GM21390 (cell line): Measurements from ENCODE around the gene RET.
"Not testable (repeated sequence)": the region's sequence is repeated elsewhere in the genome, so short reads cannot be mapped to it uniquely, and the experiment has no call there.

Source experiments
- ATAC-seq: cut with Tn5 transposase; IDR thresholded peaks from one replicate; pipeline ENCODE4 v1.9.1; 2021; ENCODE audit not compliant: unreplicated experiment

Gene RET

DNA sequence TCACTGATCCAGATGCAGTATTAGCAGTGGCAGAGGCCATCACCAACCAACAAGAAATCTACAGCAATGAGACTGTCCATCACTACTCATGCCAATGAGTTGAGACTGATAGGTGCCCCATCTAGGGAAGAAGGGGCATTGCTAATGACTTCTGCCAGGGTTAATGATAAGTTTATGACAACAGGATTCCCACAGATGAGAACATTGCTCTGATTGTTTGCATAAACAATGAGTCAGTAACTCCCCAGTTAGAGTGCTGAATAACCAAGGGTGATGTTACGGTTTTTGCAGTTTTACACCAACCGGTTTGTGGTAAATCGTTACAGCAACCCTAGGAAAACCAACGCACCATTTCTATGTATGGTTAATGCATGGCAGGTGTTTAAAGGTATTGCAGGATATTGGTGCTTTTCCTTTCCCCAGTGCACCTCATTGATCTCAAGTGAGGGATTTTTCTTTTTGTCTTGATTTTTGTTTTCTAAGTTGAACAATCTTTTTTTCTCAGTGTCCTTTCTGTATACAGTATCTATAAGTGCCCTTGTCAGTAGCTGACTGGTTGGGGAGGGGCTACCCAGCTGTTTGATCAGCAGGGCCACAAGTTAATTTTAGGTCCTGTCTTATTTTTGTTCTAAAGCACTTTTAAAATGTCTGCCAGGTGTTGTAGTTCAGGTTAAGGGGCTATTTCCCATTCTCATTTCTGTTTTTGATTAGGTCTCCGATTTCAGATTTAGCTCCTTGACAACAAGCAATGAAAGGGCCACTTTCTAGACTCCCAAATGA, 57.4 kb downstream of the RET start:
- ATAC-seq, result no peak

DNA sequence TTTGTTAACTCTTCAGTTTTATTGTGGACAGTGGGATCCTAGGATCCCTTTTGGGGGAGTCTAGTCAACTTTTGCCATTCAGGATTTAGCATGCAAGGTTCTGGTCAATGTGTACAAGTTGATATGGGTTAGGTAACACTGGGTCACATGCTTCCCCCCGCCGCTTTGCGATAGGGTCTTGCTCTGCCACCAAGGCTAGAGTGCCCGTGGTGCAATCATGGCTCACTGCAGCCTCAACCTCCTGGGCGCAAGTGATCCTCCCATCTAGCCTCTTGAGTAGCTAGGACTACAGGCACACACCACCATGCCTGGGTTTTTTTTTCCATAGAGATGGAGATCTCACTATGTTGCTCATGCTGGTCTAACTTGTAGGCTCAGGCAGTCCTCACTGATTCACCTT, 58.2 kb downstream of the RET start:
- no peak for ATAC-seq

- no peak for ATAC-seq
Measured at GRCh38 chr10:43135656-43136055, 58.8 kb downstream of the RET start.

- no peak for ATAC-seq
Measured at GRCh38 chr10:43136432-43136831, 59.6 kb downstream of the RET start.

- ATAC-seq, result no peak
Measured at GRCh38 chr10:43136995-43137716, 60.3 kb downstream of the RET start.

DNA sequence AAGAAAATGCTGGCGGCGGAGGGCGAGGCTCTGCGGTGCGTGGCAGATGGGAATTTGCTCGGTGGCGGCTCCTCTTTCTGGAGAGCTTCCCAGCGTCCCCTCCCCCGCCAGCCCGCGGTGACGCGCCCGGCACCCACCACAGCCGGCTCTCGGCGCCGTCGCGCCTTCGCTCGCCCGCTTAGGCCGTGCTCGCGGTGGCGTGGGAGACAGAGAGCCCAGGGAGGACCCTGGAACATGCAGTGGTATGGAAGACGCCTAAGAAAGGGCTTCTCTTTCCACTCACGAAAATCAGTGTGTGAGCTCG, 60.8 kb downstream of the RET start:
- ATAC-seq, result peak; percentile 22

DNA sequence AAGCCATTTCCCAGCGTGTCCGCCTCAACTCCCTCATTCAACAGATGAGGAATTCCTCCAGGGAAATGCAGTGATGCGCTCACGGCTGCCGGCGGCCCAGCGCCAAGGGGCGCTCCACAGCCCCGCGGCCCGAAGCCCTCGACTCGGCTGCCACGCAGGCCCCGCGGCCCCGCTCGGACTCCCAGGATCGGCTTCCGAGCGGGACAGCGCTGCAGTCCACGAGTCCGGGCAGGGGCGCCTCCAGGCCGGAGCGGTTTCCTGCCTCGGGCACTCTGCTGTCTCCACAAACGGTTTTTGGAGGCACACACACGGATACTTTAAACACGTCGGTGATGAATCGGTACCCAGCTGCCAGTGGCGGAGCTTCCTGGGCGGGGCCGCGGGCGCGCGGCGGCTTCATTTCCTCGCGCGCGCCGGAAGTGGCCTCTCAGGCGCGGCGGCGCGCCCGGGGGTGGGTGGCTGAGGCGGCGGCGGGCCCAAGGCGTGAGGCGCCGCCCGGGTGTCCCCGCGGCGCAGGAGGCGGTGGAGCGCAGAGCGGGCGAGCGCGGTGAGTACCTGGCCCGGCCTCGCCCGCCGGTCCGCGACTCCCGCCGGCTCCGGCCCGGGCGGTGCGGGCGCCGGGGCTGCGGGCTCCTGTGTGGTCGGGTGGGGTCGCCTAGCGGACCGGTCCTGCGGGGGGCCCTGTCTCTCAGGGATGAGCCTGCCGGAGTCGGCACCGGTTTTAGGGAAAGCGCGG, 61.3 kb downstream of the RET start, which contains the start of gene CSGALNACT2:
CSGALNACT2 (plus strand) TSS at position 425 of the 736 bp plus-strand sequence. CDS start 16,705 bp downstream, outside the sequence.
- ATAC-seq, result peak; percentile 57

GRCh38 chr10:43138757-43139241, 61.9 kb downstream of the RET start:
- peak; percentile 31 for ATAC-seq

- no peak for ATAC-seq
Measured at GRCh38 chr10:43141421-43141820, 64.6 kb downstream of the RET start.

- ATAC-seq, result no peak
Measured at GRCh38 chr10:43145311-43145710, 68.4 kb downstream of the RET start.

GRCh38 chr10:43145936-43146335, 69.1 kb downstream of the RET start:
- not testable (repeated sequence) for ATAC-seq

DNA sequence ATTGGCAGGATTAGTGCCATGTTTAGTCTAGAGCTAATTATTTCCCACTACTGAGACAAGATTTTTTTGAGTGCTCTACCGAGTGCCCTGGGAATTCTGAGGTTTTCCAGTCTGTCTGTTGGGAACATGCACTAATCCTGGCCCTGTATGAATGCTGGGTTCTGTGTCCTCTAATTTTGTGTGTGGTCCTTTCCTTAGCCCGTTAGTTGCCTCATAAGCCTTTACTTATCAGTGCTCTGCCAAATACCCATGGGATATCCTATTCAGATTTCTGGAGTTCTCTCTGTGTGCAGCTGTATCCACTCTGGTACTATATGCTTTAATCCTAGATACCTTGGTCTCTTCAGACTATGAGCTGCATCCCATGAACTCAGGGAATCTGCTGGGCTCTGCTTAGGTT, 74.5 kb downstream of the RET start:
- ATAC-seq, result no peak

DNA sequence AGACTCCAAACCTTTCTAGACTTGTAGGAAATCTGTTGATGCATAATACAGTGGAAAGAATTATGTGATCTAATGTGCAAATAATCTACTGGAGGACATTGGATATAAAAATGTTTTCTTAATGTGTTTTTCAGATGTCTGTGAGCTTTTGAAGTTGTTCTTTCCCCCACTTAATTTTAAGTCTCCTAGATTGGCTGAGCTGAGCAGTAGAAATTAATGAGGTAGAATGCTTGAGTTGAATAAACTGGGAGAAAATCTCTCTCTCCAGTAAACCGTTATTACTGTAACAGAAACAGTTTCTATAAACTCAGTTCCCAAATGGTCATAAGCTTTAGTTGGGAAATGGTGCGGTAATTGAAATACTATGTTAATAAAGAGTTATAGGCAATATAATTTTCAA, 77.0 kb downstream of the RET start:
- no peak for ATAC-seq

DNA sequence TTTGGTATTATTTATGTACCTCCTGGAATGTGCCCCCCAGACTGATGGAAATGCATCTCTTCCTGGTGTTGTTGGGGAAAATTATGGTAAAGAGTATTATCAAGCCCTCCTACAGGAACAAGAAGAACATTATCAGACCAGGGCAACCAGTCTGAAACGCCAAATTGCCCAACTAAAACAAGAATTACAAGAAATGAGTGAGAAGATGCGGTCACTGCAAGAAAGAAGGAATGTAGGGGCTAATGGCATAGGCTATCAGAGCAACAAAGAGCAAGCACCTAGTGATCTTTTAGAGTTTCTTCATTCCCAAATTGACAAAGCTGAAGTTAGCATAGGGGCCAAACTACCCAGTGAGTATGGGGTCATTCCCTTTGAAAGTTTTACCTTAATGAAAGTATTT, 78.4 kb downstream of the RET start:
- ATAC-seq, result no peak

GRCh38 chr10:43155741-43156140, 78.9 kb downstream of the RET start:
- no peak for ATAC-seq

GRCh38 chr10:43156590-43157341, 79.9 kb downstream of the RET start:
- ATAC-seq, result no peak

GRCh38 chr10:43158636-43159035, 81.8 kb downstream of the RET start:
- ATAC-seq, result no peak

GRCh38 chr10:43160046-43160920, 83.4 kb downstream of the RET start:
- peak; percentile 54 for ATAC-seq

DNA sequence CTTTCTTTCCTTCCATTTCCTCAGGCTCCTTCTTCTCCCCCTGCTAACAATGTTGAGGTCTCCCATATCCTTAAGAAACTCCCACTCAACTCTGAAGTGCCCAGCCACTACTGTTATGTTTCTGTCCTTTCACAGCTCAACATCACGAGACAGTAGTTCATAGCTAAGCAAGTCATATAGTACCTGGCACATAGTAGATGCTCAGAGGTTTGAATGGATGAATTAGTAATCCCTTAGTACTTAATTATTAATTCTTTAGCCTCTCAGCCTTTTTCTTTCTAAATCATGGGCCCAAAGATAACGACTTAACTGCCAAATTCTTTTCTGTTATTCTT, 84.0 kb downstream of the RET start:
- ATAC-seq, result peak; percentile 67

GRCh38 chr10:43162604-43163003, 85.7 kb downstream of the RET start:
- ATAC-seq, result no peak
